AG04450 (cell line): Measurements from ENCODE around the gene SMC4. TPM values are rescaled to one million over a fixed set of nuclear protein-coding genes. Genes with fewer than 3 reads are reported as not detected.

Experiments used
- CTCF ChIA-PET: fragments of 300-600, 350-600 bp; formaldehyde crosslinking; extraction: SDS; loops from one replicate; lab custom pipeline; 2022; ENCODE audit warnings: antibody characterized with exemption, inconsistent platforms; lab: Charles Lee
- POLR2A ChIA-PET: fragments of 350-600 bp; formaldehyde crosslinking; extraction: SDS; loops from one replicate; lab custom pipeline; 2021; ENCODE audit warnings: antibody characterized with exemption, inconsistent platforms; lab: Yijun Ruan, JAX
- DNase-seq: peaks from one replicate; pipeline ENCODE4 v3.0.0-alpha.2; 2011; ENCODE audit warnings: low read depth, low spot score
- H3K27ac ChIP-seq: one replicate; pipeline ENCODE4 v1.5.1; 2012; ENCODE audit warnings: low read depth, low read length, control low read depth
- H3K27me3 ChIP-seq: one replicate; pipeline ENCODE4 v1.6.0; 2012; ENCODE audit warnings: low read length; ENCODE audit not compliant: control insufficient read depth, insufficient read depth
- H3K4me3 ChIP-seq: 2 replicates; pipeline ENCODE4 v1.5.1; 2011; ENCODE audit warnings: mild to moderate bottlenecking, low read depth, low read length, control low read depth
- H3K9me3 ChIP-seq: 2 replicates; pipeline ENCODE4 v1.5.1; 2012; ENCODE audit warnings: low read length; ENCODE audit not compliant: control insufficient read depth, insufficient read depth
- polyA plus RNA-seq: library from polyadenylated mRNA; depleted of rRNA; stranded (reverse); fragments of >200 nt; gene quantifications from 2 replicates; pipeline ENCODE4 v1.2.3, GENCODE V29; 2011
- TF ChIP-seq, protein P1 (sequence below): IDR thresholded peaks from 2 replicates; pipeline ENCODE4 v1.5.1; 2011; ENCODE audit warnings: low read depth, low read length, control low read depth, inconsistent platforms

SMC4 gene
- polyA plus RNA-seq, 1 experiment, result 42.0 TPM

DNA sequence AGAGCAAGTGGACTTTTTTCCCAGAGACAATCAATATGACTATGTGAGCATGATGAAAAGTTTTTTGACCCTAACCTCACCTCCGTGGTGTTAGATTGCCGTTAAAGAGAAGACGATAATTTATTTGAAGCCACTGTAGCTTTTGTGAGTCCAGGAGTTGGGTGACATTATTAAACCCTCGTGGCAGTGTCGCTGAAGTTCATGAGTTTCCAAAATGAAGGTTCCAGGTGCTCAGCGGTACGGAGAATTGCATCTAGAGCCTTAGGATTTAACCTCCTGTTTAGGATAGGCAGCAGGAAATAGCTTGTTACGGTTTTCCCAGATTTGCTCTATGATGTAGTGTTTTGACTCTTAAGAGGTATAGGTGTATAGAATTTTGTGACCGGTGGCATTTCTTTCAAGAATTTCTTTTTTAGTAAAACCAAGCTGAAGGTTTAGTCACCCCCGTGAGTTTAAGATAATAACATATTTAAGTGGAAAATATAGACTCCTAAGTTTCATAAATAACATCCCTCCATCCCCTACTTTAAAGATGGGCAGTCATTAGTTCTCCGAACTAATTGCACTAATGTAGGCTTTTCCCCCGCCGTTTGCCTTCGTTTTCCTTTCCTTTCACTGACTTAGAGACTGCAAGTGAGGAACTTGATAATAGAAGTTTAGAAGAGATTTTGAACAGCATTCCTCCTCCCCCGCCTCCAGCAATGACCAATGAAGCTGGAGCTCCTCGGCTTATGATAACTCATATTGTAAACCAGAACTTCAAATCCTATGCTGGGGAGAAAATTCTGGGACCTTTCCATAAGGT, 2.0 kb downstream of the SMC4 start:
- TF ChIP-seq, protein P1, sequence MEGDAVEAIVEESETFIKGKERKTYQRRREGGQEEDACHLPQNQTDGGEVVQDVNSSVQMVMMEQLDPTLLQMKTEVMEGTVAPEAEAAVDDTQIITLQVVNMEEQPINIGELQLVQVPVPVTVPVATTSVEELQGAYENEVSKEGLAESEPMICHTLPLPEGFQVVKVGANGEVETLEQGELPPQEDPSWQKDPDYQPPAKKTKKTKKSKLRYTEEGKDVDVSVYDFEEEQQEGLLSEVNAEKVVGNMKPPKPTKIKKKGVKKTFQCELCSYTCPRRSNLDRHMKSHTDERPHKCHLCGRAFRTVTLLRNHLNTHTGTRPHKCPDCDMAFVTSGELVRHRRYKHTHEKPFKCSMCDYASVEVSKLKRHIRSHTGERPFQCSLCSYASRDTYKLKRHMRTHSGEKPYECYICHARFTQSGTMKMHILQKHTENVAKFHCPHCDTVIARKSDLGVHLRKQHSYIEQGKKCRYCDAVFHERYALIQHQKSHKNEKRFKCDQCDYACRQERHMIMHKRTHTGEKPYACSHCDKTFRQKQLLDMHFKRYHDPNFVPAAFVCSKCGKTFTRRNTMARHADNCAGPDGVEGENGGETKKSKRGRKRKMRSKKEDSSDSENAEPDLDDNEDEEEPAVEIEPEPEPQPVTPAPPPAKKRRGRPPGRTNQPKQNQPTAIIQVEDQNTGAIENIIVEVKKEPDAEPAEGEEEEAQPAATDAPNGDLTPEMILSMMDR, result no peak
- peak; percentile 55 for DNase-seq
- Histone ChIP-seq H3K27me3 (no peaks in the 10 kb centered on the region), H3K9me3 (no peaks in the 10 kb centered on the region), H3K4me3 (peak overlapping the region; percentile 98), H3K27ac (peak overlapping the region; percentile 73)
- CTCF ChIA-PET, result interaction anchor here (0.7 to 2.3 kb wide), 3 partner anchors 12 to 238 kb away, joined by 3 to 20 read pairs (median 6); no protein-coding TSS in a partner anchor
- POLR2A ChIA-PET, result interaction anchor here (0.6 to 0.9 kb wide), 2 partner anchors 48 to 395 kb away, joined by 3 to 5 read pairs; partner anchors contain the start of gene TRIM59

GRCh38 chr3:160402221-160403027, 3.0 kb downstream of the SMC4 start:
- no peaks in the 10 kb centered on the region for H3K27me3 ChIP-seq
- CTCF ChIA-PET, result interaction anchor here (0.7 to 2.3 kb wide), 3 partner anchors 11 to 239 kb away, joined by 3 to 20 read pairs (median 3); no protein-coding TSS in a partner anchor
- no peak overlapping the region for H3K27ac ChIP-seq
- POLR2A ChIA-PET, result interaction anchor here (0.9 kb wide), 1 partner anchor 47 kb away, joined by 5 read pairs; the partner anchor contains the start of gene TRIM59
- H3K4me3 ChIP-seq, result peak overlapping the region; percentile 98
- no peak for DNase-seq
- no peaks in the 10 kb centered on the region for H3K9me3 ChIP-seq
- TF ChIP-seq, protein P1, result no peak

DNA sequence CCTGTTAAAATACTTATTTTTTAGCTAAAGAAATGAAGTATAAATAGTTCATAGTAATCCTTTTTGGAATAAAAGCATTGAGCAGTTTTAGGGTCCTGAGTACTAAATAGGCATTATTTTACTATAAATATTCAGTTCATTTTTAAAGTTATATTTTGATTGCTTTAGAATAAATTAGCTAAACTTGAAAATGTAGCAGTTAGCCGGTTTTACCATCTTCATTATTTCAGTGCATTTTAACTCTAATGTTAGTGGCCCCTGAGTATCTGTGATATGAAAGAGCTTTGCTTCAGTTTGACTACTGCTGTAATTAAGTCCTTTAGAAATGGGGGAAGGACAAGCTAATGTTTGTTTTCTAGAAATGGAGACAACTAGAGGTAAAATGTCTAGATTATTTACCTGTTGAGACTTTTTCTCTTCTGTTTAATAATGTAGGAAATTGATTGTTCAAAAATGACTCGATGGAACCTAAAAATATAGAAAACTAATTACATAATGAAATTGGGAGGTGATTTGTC, 3.6 kb downstream of the SMC4 start:
- Histone ChIP-seq H3K4me3 (peak overlapping the region; percentile 98), H3K27me3 (no peaks in the 10 kb centered on the region), H3K27ac (no peak overlapping the region), H3K9me3 (no peaks in the 10 kb centered on the region)
- TF ChIP-seq, protein P1, result no peak
- POLR2A ChIA-PET, result no interaction called here
- DNase-seq, result no peak
- CTCF ChIA-PET, result interaction anchor here (1.2 to 2.3 kb wide), 2 partner anchors 10 to 240 kb away, joined by 3 to 20 read pairs; no protein-coding TSS in a partner anchor

DNA sequence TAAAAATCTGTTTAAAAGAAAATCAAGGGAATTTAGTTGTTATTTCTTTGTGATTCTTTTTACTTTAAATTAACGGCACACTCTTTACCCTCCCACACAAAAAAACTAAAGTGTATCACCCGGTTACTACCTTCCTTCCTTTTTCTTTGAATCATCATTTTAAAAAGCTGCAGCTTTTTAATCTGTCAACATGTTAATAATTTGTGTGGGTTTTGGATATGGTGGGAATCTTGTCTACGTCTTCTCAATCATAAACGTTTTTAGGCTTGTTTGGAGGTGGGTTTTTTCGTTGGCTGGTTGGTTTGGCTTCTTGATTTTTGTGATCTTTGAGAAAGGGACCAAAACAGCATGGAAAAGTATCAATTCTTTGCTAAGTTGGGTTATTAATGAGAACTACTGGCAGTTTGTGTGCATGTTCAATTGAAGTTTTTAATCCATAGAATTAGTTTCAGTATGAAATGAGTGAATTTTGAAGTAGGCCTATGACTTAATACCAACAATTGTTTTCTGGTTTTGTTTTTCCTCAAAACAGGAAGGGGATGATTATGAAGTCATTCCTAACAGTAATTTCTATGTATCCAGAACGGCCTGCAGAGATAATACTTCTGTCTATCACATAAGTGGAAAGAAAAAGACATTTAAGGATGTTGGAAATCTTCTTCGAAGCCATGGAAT, 4.5 kb downstream of the SMC4 start:
- Histone ChIP-seq H3K27ac (no peak overlapping the region), H3K4me3 (peak overlapping the region; percentile 20; the same call in 1 of the 2 replicates), H3K27me3 (no peaks in the 10 kb centered on the region), H3K9me3 (no peaks in the 10 kb centered on the region)
- DNase-seq, result no peak
- ChIA-PET CTCF (interaction anchor here (1.1 to 2.3 kb wide), 3 partner anchors 9 to 241 kb away, joined by 3 to 20 read pairs (median 4); no protein-coding TSS in a partner anchor), POLR2A (no interaction called here)
- TF ChIP-seq, protein P1, result no peak
